Liver (tissue), 9 donors: Measurements from ENCODE around the gene GOLGA8M. TPM values are rescaled to one million over a fixed set of nuclear protein-coding genes. Genes with fewer than 3 reads are reported as not detected.
"Not testable (repeated sequence)": the region's sequence is repeated elsewhere in the genome, so short reads cannot be mapped to it uniquely, and the experiment has no call there.

Experiments
- DNase-seq: peaks from one replicate; pipeline ENCODE4 v3.0.0-alpha.2; 2017; ENCODE audit warnings: low spot score
- H3K27ac ChIP-seq, 2 donors: one replicate each; pipeline ENCODE4 v1.7.0; 2013; ENCODE audit warnings: inconsistent platforms in 2 of 2, low read length in 2 of 2, control low read depth in 1 of 2, low read depth in 1 of 2, mild to moderate bottlenecking in 1 of 2
- H3K27me3 ChIP-seq, 4 donors: one replicate each; pipeline versions ENCODE4 v1.6.1 to v1.7.0; 2013; ENCODE audit warnings: low read length in 3 of 4, inconsistent platforms in 1 of 4, mild to moderate bottlenecking in 1 of 4, moderate library complexity in 1 of 4; ENCODE audit not compliant: control insufficient read depth in 4 of 4, insufficient read depth in 4 of 4
- H3K36me3 ChIP-seq, 4 donors: one replicate each; pipeline versions ENCODE4 v1.6.1 to v1.7.0; 2013; ENCODE audit warnings: low read length in 3 of 4, mild to moderate bottlenecking in 3 of 4, low read depth in 1 of 4, moderate library complexity in 1 of 4; ENCODE audit not compliant: control insufficient read depth in 4 of 4, insufficient read depth in 3 of 4
- H3K4me1 ChIP-seq, 4 donors: one replicate each; pipeline versions ENCODE4 v1.6.1 to v1.7.0; 2013; ENCODE audit warnings: low read length in 3 of 4, mild to moderate bottlenecking in 3 of 4, moderate library complexity in 1 of 4; ENCODE audit not compliant: control insufficient read depth in 4 of 4, insufficient read depth in 4 of 4
- H3K4me3 ChIP-seq, 3 donors: one replicate each; pipeline versions ENCODE4 v1.6.1 to v1.7.0; 2013; ENCODE audit warnings: low read length in 3 of 3, control low read depth in 1 of 3, low read depth in 1 of 3, mild to moderate bottlenecking in 1 of 3
- H3K9ac ChIP-seq, 2 donors: one replicate each; pipeline ENCODE4 v1.7.0; 2013; ENCODE audit warnings: low read length in 2 of 2, mild to moderate bottlenecking in 2 of 2, moderate library complexity in 2 of 2, control low read depth in 1 of 2, low read depth in 1 of 2
- H3K9me3 ChIP-seq, 4 donors: one replicate each; pipeline versions ENCODE4 v1.6.1 to v1.7.0; 2013; ENCODE audit warnings: low read length in 3 of 4; ENCODE audit not compliant: control insufficient read depth in 4 of 4
- HNF4A ChIP-seq, 2 donors: conservative IDR thresholded peaks; 2 replicates each; pipeline ENCODE4 v1.6.1; 2016; ENCODE audit warnings: antibody characterized with exemption in 2 of 2, mild to moderate bottlenecking in 2 of 2
- HNF4G ChIP-seq: IDR thresholded peaks from 2 replicates; pipeline ENCODE4 v1.6.1; 2016; ENCODE audit warnings: antibody characterized with exemption
- RXRA ChIP-seq, 2 donors: IDR thresholded peaks; 2 replicates each; pipeline ENCODE4 v1.6.1; 2017 to 2018; ENCODE audit warnings: antibody characterized with exemption in 2 of 2, mild to moderate bottlenecking in 1 of 2
- WGBS: extraction: QIAGEN DNeasy Blood & Tissue Kit; methylation state at CpG from one replicate; pipeline ENCODE4 v1.1.7; 2013; 5-methylcytosine and 5-hydroxymethylcytosine counted together
- polyA plus RNA-seq, 2 donors: library from polyadenylated mRNA; stranded (reverse) in 1 of 2; unstranded in 1 of 2; fragments of 200-250 nt in 1 of 2; fragments of >200 nt in 1 of 2; fragmentation: Nextera tagmentation in 1 of 2; extraction: Ambion mirVana in 1 of 2; gene quantifications; one replicate each; pipeline versions ENCODE4 v1.2.1 to v1.2.3, GENCODE V29; 2013 to 2015
- total RNA-seq, 2 donors: library from RNA; depleted of rRNA; stranded (reverse); fragments of >200 nt; gene quantifications; one replicate each; pipeline ENCODE4 v1.2.3, GENCODE V29; 2014
- donor health status: healthy.
- donor health status: healthy.
- donor health status: healthy.
- donor health status: healthy.
- donor health status: healthy.

Gene GOLGA8M
- total and polyA plus RNA-seq, 4 donors = 0.75 to 4.4 (median 1.2) TPM

GRCh38 chr15:28719626-28720025, 7.4 kb upstream of the GOLGA8M start:
- H3K27ac ChIP-seq, H3K27me3 ChIP-seq, H3K4me3 ChIP-seq, H3K4me1 ChIP-seq, H3K9ac ChIP-seq, DNase-seq, H3K36me3 ChIP-seq, H3K9me3 ChIP-seq: not testable (repeated sequence)
- 83% methylated on average over 4 of the region's 4 CpGs for WGBS

GRCh38 chr15:28718576-28718975, 6.4 kb upstream of the GOLGA8M start:
- not testable (repeated sequence) for H3K9ac ChIP-seq, H3K4me1 ChIP-seq, H3K27me3 ChIP-seq, H3K36me3 ChIP-seq, H3K27ac ChIP-seq, H3K4me3 ChIP-seq, H3K9me3 ChIP-seq, DNase-seq
- 93% methylated on average over 11 of the region's 11 CpGs for WGBS

GRCh38 chr15:28714176-28714575, 2.0 kb upstream of the GOLGA8M start:
- not testable (repeated sequence) for H3K27ac ChIP-seq, H3K9ac ChIP-seq, H3K4me1 ChIP-seq, H3K36me3 ChIP-seq, H3K27me3 ChIP-seq, H3K4me3 ChIP-seq, H3K9me3 ChIP-seq, DNase-seq
- WGBS = 93% methylated on average over 4 of the region's 4 CpGs

GRCh38 chr15:28703927-28704326, 8.3 kb downstream of the GOLGA8M start:
- H3K36me3 ChIP-seq, DNase-seq, H3K4me3 ChIP-seq, H3K27ac ChIP-seq, H3K9me3 ChIP-seq, H3K9ac ChIP-seq, H3K4me1 ChIP-seq, H3K27me3 ChIP-seq: not testable (repeated sequence)
- 82% methylated on average over 7 of the region's 9 CpGs for WGBS

GRCh38 chr15:28702427-28702826, 9.8 kb downstream of the GOLGA8M start:
- H3K36me3 ChIP-seq, H3K4me1 ChIP-seq, H3K9ac ChIP-seq, H3K4me3 ChIP-seq, H3K27me3 ChIP-seq, H3K9me3 ChIP-seq, DNase-seq, H3K27ac ChIP-seq: not testable (repeated sequence)
- 81% methylated on average over 11 of the region's 11 CpGs for WGBS

GRCh38 chr15:28694006-28694751, 18.0 kb downstream of the GOLGA8M start:
- not testable (repeated sequence) for DNase-seq, H3K27me3 ChIP-seq, H3K36me3 ChIP-seq, H3K4me3 ChIP-seq, H3K4me1 ChIP-seq, H3K9ac ChIP-seq, H3K9me3 ChIP-seq
- H3K27ac ChIP-seq = peak overlapping the region in 1 of 2 donors; percentile 42
- TF ChIP-seq RXRA (IDR thresholded peaks at IDR 0.05) = peak in 1 of 2 donors; percentile 6
- peak; percentile 42 to 61 for TF ChIP-seq HNF4A (conservative IDR thresholded peaks at IDR 0.05)
- peak; percentile 17 for TF ChIP-seq HNF4G
- 75% methylated on average over 26 of the region's 26 CpGs for WGBS

GRCh38 chr15:28693021-28693420, 19.2 kb downstream of the GOLGA8M start:
- DNase-seq, H3K4me3 ChIP-seq, H3K9ac ChIP-seq, H3K4me1 ChIP-seq, H3K27ac ChIP-seq, H3K27me3 ChIP-seq, H3K36me3 ChIP-seq, H3K9me3 ChIP-seq: not testable (repeated sequence)
- whole genome bisulfite sequencing = 97% methylated on average over 14 of the region's 14 CpGs

GRCh38 chr15:28673533-28673932, 38.7 kb downstream of the GOLGA8M start:
- H3K4me1 ChIP-seq, DNase-seq, H3K36me3 ChIP-seq, H3K27me3 ChIP-seq, H3K27ac ChIP-seq, H3K4me3 ChIP-seq, H3K9ac ChIP-seq, H3K9me3 ChIP-seq: not testable (repeated sequence)
- no CpG with 5 or more reads among the region's 2 CpGs for WGBS
